ENCODE results near the gene PNPLA7.
"Not testable (repeated sequence)": the region's sequence is repeated elsewhere in the genome, so short reads cannot be mapped to it uniquely, and the experiment has no call there.

Gene PNPLA7

GRCh38 chr9:137524161-137524980, 25.8 kb downstream of the PNPLA7 start:
- POLR2A ChIA-PET (ENCODE audit: low non-redundant PET) = interaction anchor here (0.7 kb wide), 1 partner anchor 230 kb away, joined by 3 read pairs; no protein-coding TSS in a partner anchor

GRCh38 chr9:137522746-137523455, 27.3 kb downstream of the PNPLA7 start:
- H3K27ac ChIP-seq = no peak overlapping the region
- DNase-seq (ENCODE audit: low spot score) = no peak
- CTCF ChIA-PET = interaction anchor here (0.6 kb wide), 1 partner anchor 334 kb away, joined by 3 read pairs; the partner anchor contains the start of gene SSNA1
- no peak for TF ChIP-seq CTCF (conservative IDR thresholded peaks at IDR 0.05; ENCODE audit: low read depth)
- POLR2A ChIA-PET (ENCODE audit: low non-redundant PET) = no interaction called here

More at GRCh38 chr9:137524161-137524980, 25.8 kb downstream of the PNPLA7 start:
- H3K27ac ChIP-seq = no peak overlapping the region
- DNase-seq (ENCODE audit: low spot score) = no peak
- no peak for TF ChIP-seq CTCF (conservative IDR thresholded peaks at IDR 0.05; ENCODE audit: low read depth)
- CTCF ChIA-PET = interaction anchor here (0.6 to 1.3 kb wide), 4 partner anchors 10 to 237 kb away, joined by 4 to 11 read pairs (median 6); no protein-coding TSS in a partner anchor

- ChIA-PET CTCF (no interaction called here), POLR2A (ENCODE audit: low non-redundant PET) (no interaction called here)
- no peak overlapping the region for H3K27ac ChIP-seq
- no peak for TF ChIP-seq CTCF (conservative IDR thresholded peaks at IDR 0.05; ENCODE audit: low read depth)
- no peak for DNase-seq (ENCODE audit: low spot score)
These were observed 28.7 kb downstream of the PNPLA7 start for GRCh38 chr9:137521405-137521985.

GRCh38 chr9:137520614-137521404, 29.4 kb downstream of the PNPLA7 start:
- DNase-seq (ENCODE audit: low spot score) = no peak
- ChIA-PET POLR2A (ENCODE audit: low non-redundant PET) (no interaction called here), CTCF (no interaction called here)
- no peak for TF ChIP-seq CTCF (conservative IDR thresholded peaks at IDR 0.05; ENCODE audit: low read depth)
- no peak overlapping the region for H3K27ac ChIP-seq

- POLR2A ChIA-PET (ENCODE audit: low non-redundant PET) = no interaction called here
- CTCF ChIA-PET = no interaction called here
- no peak overlapping the region for H3K27ac ChIP-seq
- TF ChIP-seq CTCF (conservative IDR thresholded peaks at IDR 0.05; ENCODE audit: low read depth) = no peak
- no peak for DNase-seq (ENCODE audit: low spot score)
These were observed 30.6 kb downstream of the PNPLA7 start for GRCh38 chr9:137519553-137519952.

GRCh38 chr9:137518661-137519459, 31.3 kb downstream of the PNPLA7 start:
- POLR2A ChIA-PET (ENCODE audit: low non-redundant PET); DNase-seq (ENCODE audit: low spot score); CTCF ChIA-PET; H3K27ac ChIP-seq: not testable (repeated sequence)

Measured in RWPE1 (cell line).